Neuronal stem cell (in vitro differentiated cells): Measurements from ENCODE around the gene CEMIP.
A peak's percentile ranks its signal among the peaks of the same experiment; 100 is the strongest.

Experiments
- DNase-seq: peaks from one replicate; pipeline ENCODE4 v3.0.0-alpha.2; 2013; ENCODE audit warnings: low spot score
- H2AFZ ChIP-seq: one replicate; pipeline ENCODE4 v1.6.1; 2013; ENCODE audit warnings: mild to moderate bottlenecking, low read length, inconsistent platforms
- H2AK5ac ChIP-seq: 2 replicates; pipeline ENCODE4 v1.6.1; 2013; ENCODE audit warnings: low read depth, mild to moderate bottlenecking, inconsistent platforms, low read length, moderate library complexity, mixed read lengths
- H2BK120ac ChIP-seq: 2 replicates; pipeline ENCODE4 v1.6.1; 2013; ENCODE audit warnings: low read depth, mild to moderate bottlenecking, inconsistent platforms, low read length, moderate library complexity, mixed read lengths
- H2BK12ac ChIP-seq: one replicate; pipeline ENCODE4 v1.6.1; 2013; ENCODE audit warnings: low read length, inconsistent platforms
- H2BK15ac ChIP-seq: 2 replicates; pipeline ENCODE4 v1.6.1; 2013; ENCODE audit warnings: mild to moderate bottlenecking, low read length, inconsistent platforms, mixed read lengths
- H2BK5ac ChIP-seq: one replicate; pipeline ENCODE4 v1.6.1; 2013; ENCODE audit warnings: inconsistent platforms, mild to moderate bottlenecking, low read length, moderate library complexity
- H3K14ac ChIP-seq: one replicate; pipeline ENCODE4 v1.6.1; 2013; ENCODE audit warnings: low read length, inconsistent platforms
- H3K18ac ChIP-seq: 2 replicates; pipeline ENCODE4 v1.6.1; 2013; ENCODE audit warnings: low read length, inconsistent platforms
- H3K23ac ChIP-seq: 2 replicates; pipeline ENCODE4 v1.6.1; 2013; ENCODE audit warnings: low read depth, mild to moderate bottlenecking, mixed read lengths, low read length, inconsistent platforms; ENCODE audit not compliant: poor library complexity
- H3K27ac ChIP-seq: replicated peaks from 3 replicates; pipeline ENCODE4 v1.5.1; 2013; ENCODE audit warnings: low read length, inconsistent platforms
- H3K27me3 ChIP-seq, 3 experiments: 2 replicates each; pipeline ENCODE4 v1.6.1; 2013; ENCODE audit warnings: low read length in 3 of 3, mild to moderate bottlenecking in 2 of 3, inconsistent platforms in 1 of 3, low read depth in 1 of 3, mixed read lengths in 1 of 3, moderate library complexity in 1 of 3; ENCODE audit not compliant: control insufficient read depth in 3 of 3, insufficient read depth in 3 of 3
- H3K36me3 ChIP-seq, 2 donors: replicated peaks in 1 of 2; 2 replicates each; pipeline ENCODE4 v1.6.1; 2013; ENCODE audit warnings: low read length in 2 of 2; ENCODE audit not compliant: control insufficient read depth in 2 of 2, insufficient read depth in 2 of 2
- H3K4ac ChIP-seq: 2 replicates; pipeline ENCODE4 v1.6.1; 2013; ENCODE audit warnings: inconsistent platforms, mild to moderate bottlenecking, low read length, moderate library complexity
- H3K4me1 ChIP-seq, 2 donors: 1 replicate in 1 of 2; 2 replicates in 1 of 2; pipeline ENCODE4 v1.6.1; 2013; ENCODE audit warnings: low read length in 2 of 2, low read depth in 1 of 2; ENCODE audit not compliant: control insufficient read depth in 2 of 2, insufficient read depth in 1 of 2
- H3K4me2 ChIP-seq: one replicate; pipeline ENCODE4 v1.6.1; 2013; ENCODE audit warnings: mild to moderate bottlenecking, low read length, inconsistent platforms; ENCODE audit not compliant: insufficient read depth, poor library complexity, severe bottlenecking
- H3K4me3 ChIP-seq, 2 donors: 2 replicates each; pipeline ENCODE4 v1.5.1; 2013; ENCODE audit warnings: low read length in 2 of 2, mild to moderate bottlenecking in 2 of 2, inconsistent platforms in 1 of 2, moderate library complexity in 1 of 2
- H3K79me1 ChIP-seq: one replicate; pipeline ENCODE4 v1.6.1; 2013; ENCODE audit warnings: low read depth, mild to moderate bottlenecking, inconsistent platforms, low read length, moderate library complexity
- H3K9ac ChIP-seq: one replicate; pipeline ENCODE4 v1.6.1; 2013; ENCODE audit warnings: mild to moderate bottlenecking, low read depth, low read length, inconsistent platforms; ENCODE audit not compliant: poor library complexity
- H3K9me3 ChIP-seq, 2 donors: replicated peaks in 1 of 2; 2 replicates each; pipeline versions ENCODE3 to v1.6.1; 2013; ENCODE audit warnings: low read length in 2 of 2, mild to moderate bottlenecking in 2 of 2, inconsistent platforms in 1 of 2, low read depth in 1 of 2, mixed read lengths in 1 of 2, moderate library complexity in 1 of 2; ENCODE audit not compliant: control insufficient read depth in 2 of 2, insufficient read depth in 1 of 2
- H4K8ac ChIP-seq: one replicate; pipeline ENCODE4 v1.6.1; 2013; ENCODE audit warnings: low read depth, mild to moderate bottlenecking, inconsistent platforms, low read length, moderate library complexity
- H4K91ac ChIP-seq: one replicate; pipeline ENCODE4 v1.6.1; 2013; ENCODE audit warnings: low read length, low read depth, mild to moderate bottlenecking, inconsistent platforms; ENCODE audit not compliant: poor library complexity
- WGBS, 2 donors: extraction: QIAGEN DNeasy Blood & Tissue Kit; methylation state at CpG; one replicate each; pipeline ENCODE4 v1.1.7; 2013; ENCODE audit warnings: missing lambda C conversion rate in 2 of 2, mixed read lengths in 1 of 2; ENCODE audit not compliant: insufficient read length in 2 of 2, insufficient replicate concordance in 1 of 2; ENCODE audit errors: extremely low coverage in 2 of 2; 5-methylcytosine and 5-hydroxymethylcytosine counted together

CEMIP gene

GRCh38 chr15:80967991-80968510, 188.9 kb downstream of the CEMIP start:
- no peak overlapping the region for H3K4me3 ChIP-seq
- H3K9ac ChIP-seq, result no peak overlapping the region
- H3K23ac ChIP-seq, result no peak overlapping the region
- H3K4me2 ChIP-seq, result no peak overlapping the region
- H3K79me1 ChIP-seq, result no peaks in the 10 kb centered on the region
- no peak overlapping the region for H3K4ac ChIP-seq
- H3K36me3 ChIP-seq, result peaks cover 0 to 23% of the 10 kb centered on the region in 2 donors
- peak overlapping the region; percentile 28 for H3K14ac ChIP-seq
- no peak overlapping the region for H2BK15ac ChIP-seq
- H3K9me3 ChIP-seq, result no peaks in the 10 kb centered on the region
- no peaks in the 10 kb centered on the region for H3K27me3 ChIP-seq
- no peak for DNase-seq
- no peak overlapping the region for H3K27ac ChIP-seq
- H4K8ac ChIP-seq, result no peak overlapping the region
- no peak overlapping the region for H2BK12ac ChIP-seq
- no peak overlapping the region for H2BK120ac ChIP-seq
- H2AFZ ChIP-seq, result no peak overlapping the region
- H3K4me1 ChIP-seq, result peaks cover 0 to 8% of the 10 kb centered on the region in 2 donors
- no CpG with 5 or more reads among the region's 4 CpGs for WGBS, 2 donors
- H4K91ac ChIP-seq, result no peak overlapping the region
- H2BK5ac ChIP-seq, result no peak overlapping the region
- no peak overlapping the region for H2AK5ac ChIP-seq
- H3K18ac ChIP-seq, result no peak overlapping the region

- Histone ChIP-seq H4K91ac (no peak overlapping the region), H3K4me3 (no peak overlapping the region), H3K4me2 (no peak overlapping the region), H3K27ac (no peak overlapping the region), H2AFZ (no peak overlapping the region), H3K79me1 (no peaks in the 10 kb centered on the region), H2AK5ac (no peak overlapping the region), H2BK15ac (no peak overlapping the region), H3K36me3 (peaks cover 0 to 27% of the 10 kb centered on the region in 2 donors), H3K27me3 (no peaks in the 10 kb centered on the region), H4K8ac (no peak overlapping the region), H2BK5ac (no peak overlapping the region), H3K4me1 (peaks cover 0 to 8% of the 10 kb centered on the region in 2 donors), H3K18ac (no peak overlapping the region), H3K23ac (no peak overlapping the region), H2BK120ac (no peak overlapping the region), H3K9me3 (no peaks in the 10 kb centered on the region), H2BK12ac (no peak overlapping the region), H3K4ac (no peak overlapping the region), H3K9ac (no peak overlapping the region), H3K14ac (no peak overlapping the region)
- DNase-seq, result no peak
- WGBS, 2 donors, result no CpG with 5 or more reads among the region's 7 CpGs
Measured at GRCh38 chr15:80969316-80969715, 190.1 kb downstream of the CEMIP start.

GRCh38 chr15:80970018-80970657, 191.0 kb downstream of the CEMIP start:
- Histone ChIP-seq H3K4me3 (no peak overlapping the region), H3K23ac (no peak overlapping the region), H3K36me3 (peaks cover 0 to 27% of the 10 kb centered on the region in 2 donors), H2BK12ac (no peak overlapping the region), H2BK120ac (no peak overlapping the region), H2AFZ (no peak overlapping the region), H3K14ac (no peak overlapping the region), H3K9me3 (no peaks in the 10 kb centered on the region), H3K4me1 (peaks cover 0 to 8% of the 10 kb centered on the region in 2 donors), H2BK15ac (no peak overlapping the region), H3K27me3 (no peaks in the 10 kb centered on the region), H3K27ac (no peak overlapping the region), H3K79me1 (no peaks in the 10 kb centered on the region), H4K8ac (no peak overlapping the region), H2BK5ac (no peak overlapping the region), H3K18ac (no peak overlapping the region), H3K9ac (no peak overlapping the region), H4K91ac (no peak overlapping the region), H3K4ac (no peak overlapping the region), H2AK5ac (no peak overlapping the region), H3K4me2 (no peak overlapping the region)
- DNase-seq, result peak; percentile 53
- WGBS, 2 donors, result no CpG with 5 or more reads among the region's 12 CpGs

GRCh38 chr15:80970658-80971057, 191.5 kb downstream of the CEMIP start:
- H2BK5ac ChIP-seq, result no peak overlapping the region
- no CpG with 5 or more reads among the region's 3 CpGs for WGBS, 2 donors
- no peak overlapping the region for H3K14ac ChIP-seq
- no peak overlapping the region for H2BK15ac ChIP-seq
- H4K91ac ChIP-seq, result no peak overlapping the region
- peaks cover 0 to 8% of the 10 kb centered on the region in 2 donors for H3K4me1 ChIP-seq
- no peak overlapping the region for H3K4me2 ChIP-seq
- no peak overlapping the region for H3K9ac ChIP-seq
- no peak overlapping the region for H2AFZ ChIP-seq
- H3K23ac ChIP-seq, result no peak overlapping the region
- no peak overlapping the region for H4K8ac ChIP-seq
- H3K18ac ChIP-seq, result no peak overlapping the region
- H3K36me3 ChIP-seq, result peaks cover 0 to 32% of the 10 kb centered on the region in 2 donors
- DNase-seq, result no peak
- no peak overlapping the region for H2BK12ac ChIP-seq
- no peaks in the 10 kb centered on the region for H3K27me3 ChIP-seq
- H3K79me1 ChIP-seq, result no peaks in the 10 kb centered on the region
- no peak overlapping the region for H2AK5ac ChIP-seq
- H3K4me3 ChIP-seq, result no peak overlapping the region
- no peaks in the 10 kb centered on the region for H3K9me3 ChIP-seq
- no peak overlapping the region for H3K27ac ChIP-seq
- H2BK120ac ChIP-seq, result no peak overlapping the region
- H3K4ac ChIP-seq, result no peak overlapping the region
